Kidney epithelial cell (primary cell): ENCODE data around the gene FAM156B. TPM values are rescaled to one million over a fixed set of nuclear protein-coding genes. Genes with fewer than 3 reads are reported as not detected.
"Not testable (repeated sequence)": the region's sequence is repeated elsewhere in the genome, so short reads cannot be mapped to it uniquely, and the experiment has no call there.

Source experiments
- DNase-seq: peaks from one replicate; pipeline ENCODE4 v3.0.0-alpha.2; 2010; ENCODE audit warnings: low read depth
- H3K27me3 ChIP-seq: 2 replicates; pipeline ENCODE4 v1.6.0; 2011; ENCODE audit warnings: low read length; ENCODE audit not compliant: control insufficient read depth, insufficient read depth
- H3K36me3 ChIP-seq: 2 replicates; pipeline ENCODE4 v1.5.1; 2011; ENCODE audit warnings: low read length; ENCODE audit not compliant: control insufficient read depth, insufficient read depth
- H3K4me3 ChIP-seq: 2 replicates; pipeline ENCODE4 v1.5.1; 2011; ENCODE audit warnings: low read depth, mild to moderate bottlenecking, control low read depth, low read length
- CTCF ChIP-seq: IDR thresholded peaks from 2 replicates; pipeline ENCODE4 v1.5.1; 2011; ENCODE audit warnings: mild to moderate bottlenecking, moderate library complexity, low read length, control low read depth, inconsistent platforms; ENCODE audit not compliant: insufficient read depth, poor library complexity, severe bottlenecking
- total RNA-seq: library from RNA; depleted of rRNA; stranded (reverse); fragments of >200 nt; gene quantifications from 2 replicates; pipeline ENCODE4 v1.2.3, GENCODE V29; 2015

The FAM156B gene
- 13.1 and 18.6 TPM in 2 replicates for total RNA-seq

GRCh38 chrX:52896855-52897709 is at the start of gene FAM156B:
TSS of gene FAM156B (plus strand) at chrX:52897330. CDS start at chrX:52907226, 9,896 bp downstream.
- H3K4me3 ChIP-seq, H3K36me3 ChIP-seq, H3K27me3 ChIP-seq, DNase-seq: not testable (repeated sequence)

- H3K27me3 ChIP-seq = no peaks in the 10 kb centered on the region
- no peaks in the 10 kb centered on the region for H3K36me3 ChIP-seq
- no peak for DNase-seq
- no peak overlapping the region for H3K4me3 ChIP-seq
- no peak for TF ChIP-seq CTCF
Measured at GRCh38 chrX:52852110-52852860, 44.8 kb upstream of the FAM156B start.

GRCh38 chrX:52856991-52857525 is 40.1 kb upstream of the FAM156B start:
- H3K4me3 ChIP-seq, DNase-seq, H3K27me3 ChIP-seq, H3K36me3 ChIP-seq: not testable (repeated sequence)

- Histone ChIP-seq H3K4me3 (no peak overlapping the region), H3K27me3 (no peaks in the 10 kb centered on the region), H3K36me3 (no peaks in the 10 kb centered on the region)
- DNase-seq = no peak
- no peak for TF ChIP-seq CTCF
Measured at GRCh38 chrX:52865343-52865998, 31.7 kb upstream of the FAM156B start.

GRCh38 chrX:52867610-52868348 is 29.4 kb upstream of the FAM156B start, which contains the start of gene XAGE3:
TSS of gene XAGE3 (minus strand) at chrX:52868083. CDS start at chrX:52867133, 950 bp downstream.
- Histone ChIP-seq H3K36me3 (no peaks in the 10 kb centered on the region), H3K4me3 (no peak within 1 kb of the TSS), H3K27me3 (peaks cover 1% of the 10 kb centered on the region)
- DNase-seq = no peak
- no peak for TF ChIP-seq CTCF

GRCh38 chrX:52870046-52870445 is 27.1 kb upstream of the FAM156B start:
- TF ChIP-seq CTCF = no peak
- no peak for DNase-seq
- Histone ChIP-seq H3K27me3 (peaks cover 3% of the 10 kb centered on the region), H3K4me3 (no peak overlapping the region), H3K36me3 (no peaks in the 10 kb centered on the region)

- H3K36me3 ChIP-seq, H3K27me3 ChIP-seq, H3K4me3 ChIP-seq, DNase-seq: not testable (repeated sequence)
Measured at GRCh38 chrX:52873825-52874224, 23.3 kb upstream of the FAM156B start.
